Muscle of leg (tissue), 11 donors: ENCODE results near the gene TCF12. TPM values are rescaled to one million over a fixed set of nuclear protein-coding genes. Genes with fewer than 3 reads are reported as not detected.

Experiments
- DNase-seq: peaks from one replicate; pipeline ENCODE4 v3.0.0; 2013
- H3K27ac ChIP-seq: one replicate; pipeline ENCODE4 v1.5.1; 2013; ENCODE audit warnings: mild to moderate bottlenecking, low read length, control low read depth
- H3K27me3 ChIP-seq: one replicate; pipeline ENCODE4 v1.6.1; 2013; ENCODE audit warnings: low read length; ENCODE audit not compliant: control insufficient read depth, insufficient read depth
- H3K36me3 ChIP-seq: one replicate; pipeline ENCODE4 v1.6.1; 2013; ENCODE audit warnings: low read length; ENCODE audit not compliant: control insufficient read depth, insufficient read depth
- H3K4me1 ChIP-seq: one replicate; pipeline ENCODE4 v1.6.1; 2013; ENCODE audit warnings: low read length; ENCODE audit not compliant: control insufficient read depth, insufficient read depth
- H3K4me3 ChIP-seq: one replicate; pipeline ENCODE4 v1.5.1; 2013; ENCODE audit warnings: low read length, control low read depth
- H3K9me3 ChIP-seq: replicated peaks from 2 replicates; pipeline ENCODE4 v1.6.1; 2013; ENCODE audit warnings: low read depth, low read length; ENCODE audit not compliant: control insufficient read depth
- WGBS: methylation state at CpG from one replicate; pipeline ENCODE4 v1.1.5; 2013; ENCODE audit warnings: missing lambda C conversion rate; ENCODE audit not compliant: insufficient coverage; 5-methylcytosine and 5-hydroxymethylcytosine counted together
- polyA plus RNA-seq, 8 donors: library from polyadenylated mRNA; unstranded; fragments of 120-200 nt; gene quantifications; one replicate each; pipeline versions ENCODE4 v1.2.1 to v1.2.3, GENCODE V29; 2013; ENCODE audit warnings: inconsistent platforms in 1 of 8, low replicate concordance in 1 of 8; ENCODE audit not compliant: insufficient read length in 8 of 8, insufficient read depth in 1 of 8
- total RNA-seq: library from RNA; stranded (reverse); fragments of 120-200 nt; gene quantifications from one replicate; pipeline ENCODE4 v1.2.4, GENCODE V29; 2013

Gene TCF12
- total and polyA plus RNA-seq, 9 donors, result 79.1 to 147 (median 116) TPM

DNA sequence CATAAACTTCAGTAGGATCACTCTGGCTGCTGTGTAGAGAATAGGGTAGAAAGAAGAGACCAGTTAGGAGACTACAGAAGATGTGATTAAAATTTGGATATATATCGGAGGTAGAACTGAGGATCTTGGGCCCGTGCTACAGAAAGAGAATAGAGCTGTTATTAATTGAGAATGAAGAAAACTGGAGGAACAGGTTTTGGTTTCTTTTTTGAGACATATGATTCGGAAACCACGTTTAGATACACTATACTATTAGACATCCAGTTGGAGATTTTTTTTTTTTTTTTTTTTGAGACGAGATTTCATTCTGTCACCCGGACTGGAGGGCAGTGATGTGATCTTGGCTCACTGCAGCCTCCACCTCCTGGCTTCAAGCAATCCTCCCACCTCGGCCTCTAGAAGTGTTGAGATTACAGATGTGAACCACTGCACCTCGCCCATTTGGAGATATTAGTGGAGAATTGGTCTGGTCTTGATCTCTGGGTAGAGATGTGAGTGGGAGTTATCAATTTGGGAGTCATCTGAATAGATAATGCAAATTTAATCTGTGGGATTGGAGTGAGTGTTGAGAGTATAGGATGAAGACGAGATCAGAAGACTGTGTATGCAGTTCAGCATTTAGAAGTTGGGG is 50.9 kb downstream of the TCF12 start:
- Histone ChIP-seq H3K27me3 (no peaks in the 10 kb centered on the region), H3K9me3 (no peaks in the 10 kb centered on the region), H3K36me3 (no peaks in the 10 kb centered on the region), H3K4me1 (no peaks in the 10 kb centered on the region), H3K27ac (no peak overlapping the region), H3K4me3 (no peak overlapping the region)
- WGBS, result 100% methylated on average over 2 of the region's 9 CpGs
- no peak for DNase-seq

DNA sequence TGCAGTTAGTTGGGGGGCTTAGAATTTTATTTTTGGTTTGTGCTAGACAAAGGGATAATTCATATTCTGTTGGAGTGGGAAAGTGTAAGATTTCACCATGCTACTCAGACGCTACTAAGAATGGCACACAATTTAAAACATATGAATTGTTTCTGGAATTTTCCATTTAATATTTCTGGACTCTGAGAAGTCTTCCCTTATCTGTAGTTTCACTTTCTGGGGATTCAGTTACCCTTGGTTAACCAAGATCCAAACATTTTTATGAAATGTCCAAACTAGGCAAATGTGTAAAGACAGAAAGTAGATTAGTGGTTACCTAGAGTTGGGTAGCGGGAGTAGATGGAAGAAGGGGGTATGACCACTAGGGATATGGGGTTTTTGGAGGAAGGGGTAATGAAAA is 53.1 kb downstream of the TCF12 start:
- Histone ChIP-seq H3K4me1 (no peaks in the 10 kb centered on the region), H3K9me3 (no peaks in the 10 kb centered on the region), H3K27ac (no peak overlapping the region), H3K36me3 (no peaks in the 10 kb centered on the region), H3K27me3 (no peaks in the 10 kb centered on the region), H3K4me3 (no peak overlapping the region)
- DNase-seq, result no peak
- no CpG with 5 or more reads among the region's 2 CpGs for WGBS

DNA sequence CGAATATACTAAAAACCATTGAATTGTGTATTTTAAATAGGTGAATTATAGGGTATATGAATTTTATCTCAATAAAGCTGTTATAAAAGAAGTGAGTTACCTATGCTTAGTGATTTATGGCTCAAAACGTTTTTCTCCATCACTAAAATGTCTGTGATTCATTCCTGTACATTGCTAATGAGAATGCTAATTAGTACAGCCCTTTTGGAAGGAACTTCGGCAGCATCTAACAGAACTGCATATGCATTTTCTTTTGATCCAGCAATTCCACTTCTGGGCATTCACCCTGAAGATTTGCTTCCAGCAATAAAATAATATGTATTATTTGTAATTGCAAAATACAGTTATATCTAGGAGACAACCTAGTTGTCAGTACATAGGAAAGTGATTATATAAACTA is 53.6 kb downstream of the TCF12 start:
- no CpG with 5 or more reads among the region's 3 CpGs for WGBS
- no peaks in the 10 kb centered on the region for H3K27me3 ChIP-seq
- no peak overlapping the region for H3K27ac ChIP-seq
- no peak for DNase-seq
- no peak overlapping the region for H3K4me3 ChIP-seq
- H3K9me3 ChIP-seq, result no peaks in the 10 kb centered on the region
- H3K4me1 ChIP-seq, result no peaks in the 10 kb centered on the region
- no peaks in the 10 kb centered on the region for H3K36me3 ChIP-seq

DNA sequence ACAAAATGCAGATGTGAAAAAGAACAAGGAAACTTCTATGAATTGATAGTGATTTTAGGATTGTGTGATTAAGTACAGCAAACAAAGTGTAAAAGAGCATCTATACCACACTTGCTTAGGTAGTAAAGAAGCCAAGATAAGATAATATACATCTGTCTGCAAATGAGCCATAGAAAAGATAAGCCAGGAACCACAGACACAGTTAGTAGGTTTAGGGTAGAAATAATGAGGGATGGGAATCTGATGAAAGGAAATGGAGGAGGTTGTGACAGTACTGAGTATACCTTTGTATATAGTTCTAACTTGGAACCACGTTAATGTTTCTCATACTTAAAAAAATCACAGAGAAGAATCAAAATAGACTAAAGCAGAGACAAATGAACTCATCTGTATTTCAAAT is 54.0 kb downstream of the TCF12 start:
- no CpG with 5 or more reads among the region's 1 CpG for WGBS
- no peaks in the 10 kb centered on the region for H3K27me3 ChIP-seq
- no peak overlapping the region for H3K4me3 ChIP-seq
- H3K4me1 ChIP-seq, result no peaks in the 10 kb centered on the region
- H3K9me3 ChIP-seq, result no peaks in the 10 kb centered on the region
- no peak for DNase-seq
- no peaks in the 10 kb centered on the region for H3K36me3 ChIP-seq
- H3K27ac ChIP-seq, result no peak overlapping the region

DNA sequence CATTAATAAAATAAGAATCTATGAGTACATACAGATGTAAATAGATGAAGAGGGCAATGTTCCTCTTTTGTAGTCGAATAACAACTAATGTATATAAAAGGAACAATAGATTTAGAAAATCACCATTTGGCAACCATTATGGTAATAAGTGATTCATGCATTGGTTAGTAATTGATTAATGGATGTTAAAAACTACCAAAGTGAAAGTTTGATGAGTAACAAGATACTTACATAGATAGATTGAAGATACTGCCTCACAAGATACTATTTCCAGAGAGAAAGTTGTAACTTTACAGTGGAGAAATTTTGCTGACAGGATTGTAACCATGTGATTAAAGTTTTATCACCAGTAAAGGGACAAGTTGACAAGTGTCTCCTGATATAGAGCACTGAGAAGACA is 55.0 kb downstream of the TCF12 start:
- Histone ChIP-seq H3K4me1 (no peaks in the 10 kb centered on the region), H3K27me3 (no peaks in the 10 kb centered on the region), H3K27ac (no peak overlapping the region), H3K9me3 (no peaks in the 10 kb centered on the region), H3K36me3 (no peaks in the 10 kb centered on the region), H3K4me3 (no peak overlapping the region)
- no peak for DNase-seq
- WGBS, result no CpG with 5 or more reads among the region's 1 CpG

DNA sequence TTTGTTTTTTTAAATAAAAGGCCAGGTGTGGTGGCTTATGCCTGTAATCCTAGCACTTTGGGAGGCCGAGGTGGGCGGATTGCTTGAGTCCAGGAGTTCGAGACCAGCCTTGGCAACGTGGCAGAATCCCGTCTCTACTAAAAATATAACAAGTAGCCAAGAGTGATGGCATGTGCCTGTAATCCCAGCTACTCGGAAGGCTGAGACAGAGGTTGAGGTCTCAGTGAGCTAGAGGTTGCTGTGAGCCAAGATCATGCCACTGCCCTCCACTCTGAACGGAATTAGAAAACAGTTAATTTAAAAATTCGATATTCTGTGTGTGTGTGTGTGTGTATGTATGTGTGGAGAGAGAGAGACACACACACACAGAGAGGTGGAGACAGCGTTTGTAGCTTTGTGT is 58.8 kb downstream of the TCF12 start:
- Histone ChIP-seq H3K36me3 (no peaks in the 10 kb centered on the region), H3K4me3 (no peak overlapping the region), H3K27ac (no peak overlapping the region), H3K9me3 (no peaks in the 10 kb centered on the region), H3K4me1 (no peaks in the 10 kb centered on the region), H3K27me3 (no peaks in the 10 kb centered on the region)
- WGBS, result 83% methylated on average over 2 of the region's 9 CpGs
- no peak for DNase-seq

DNA sequence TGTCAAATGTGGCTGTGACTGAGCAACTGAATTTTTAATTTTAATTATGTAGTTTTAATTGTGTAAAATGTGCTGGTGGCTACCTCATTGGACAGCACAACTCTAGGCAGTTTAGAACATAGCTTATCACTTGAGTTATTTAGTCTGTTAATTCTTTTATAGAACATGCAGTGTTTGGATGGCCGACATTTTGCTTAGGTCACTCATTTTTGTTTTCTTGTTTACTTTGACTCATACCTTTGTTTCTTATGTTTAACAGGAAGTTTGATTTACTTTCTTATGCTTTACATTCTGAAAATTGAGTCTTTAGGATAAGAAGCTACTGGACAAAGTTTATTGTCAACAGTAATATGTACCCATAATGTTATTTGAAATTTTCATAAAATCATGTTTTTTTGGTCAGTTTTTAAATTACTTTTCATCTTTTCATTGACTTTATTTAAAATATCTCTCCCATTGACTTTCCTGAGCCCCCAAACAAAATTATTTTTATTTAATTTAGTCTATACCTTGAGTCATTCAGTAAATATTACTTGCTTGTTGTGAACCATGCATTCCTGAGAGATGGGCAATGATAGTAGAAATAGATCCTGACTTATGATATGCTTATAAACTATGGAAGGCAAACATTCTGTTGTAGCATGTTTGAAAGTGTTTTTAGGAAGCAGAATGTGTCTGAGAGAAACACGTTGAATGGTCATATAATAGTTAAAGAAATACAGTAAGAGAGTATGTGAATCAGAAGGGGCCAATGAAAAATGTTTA is 60.6 kb downstream of the TCF12 start:
- Histone ChIP-seq H3K9me3 (no peaks in the 10 kb centered on the region), H3K4me3 (no peak overlapping the region), H3K4me1 (no peaks in the 10 kb centered on the region), H3K36me3 (no peaks in the 10 kb centered on the region), H3K27me3 (no peaks in the 10 kb centered on the region), H3K27ac (no peak overlapping the region)
- no peak for DNase-seq
- no CpG with 5 or more reads among the region's 2 CpGs for WGBS

DNA sequence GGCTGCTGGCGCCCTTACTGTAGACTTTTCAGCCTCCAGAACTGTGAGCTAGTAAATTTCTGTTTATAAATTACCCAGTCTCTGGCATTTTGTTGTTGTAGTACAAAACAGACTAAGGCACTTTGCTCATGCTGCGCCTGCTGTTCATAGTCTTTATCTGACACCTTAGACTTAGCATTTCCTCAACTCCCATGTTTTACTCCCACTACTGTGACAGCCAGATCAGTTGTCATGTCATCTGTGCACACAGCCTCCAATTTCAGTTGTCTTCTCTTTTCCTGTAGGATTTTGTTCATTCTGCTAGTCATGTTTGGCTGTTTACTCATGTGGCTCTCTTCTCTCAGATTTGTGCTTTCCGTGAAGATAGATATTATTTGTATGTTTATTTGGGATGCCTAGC is 62.0 kb downstream of the TCF12 start:
- Histone ChIP-seq H3K9me3 (no peaks in the 10 kb centered on the region), H3K36me3 (no peaks in the 10 kb centered on the region), H3K4me1 (no peaks in the 10 kb centered on the region), H3K27me3 (no peaks in the 10 kb centered on the region), H3K4me3 (no peak overlapping the region), H3K27ac (no peak overlapping the region)
- DNase-seq, result no peak
- 100% methylated on average over 1 of the region's 3 CpGs for WGBS

DNA sequence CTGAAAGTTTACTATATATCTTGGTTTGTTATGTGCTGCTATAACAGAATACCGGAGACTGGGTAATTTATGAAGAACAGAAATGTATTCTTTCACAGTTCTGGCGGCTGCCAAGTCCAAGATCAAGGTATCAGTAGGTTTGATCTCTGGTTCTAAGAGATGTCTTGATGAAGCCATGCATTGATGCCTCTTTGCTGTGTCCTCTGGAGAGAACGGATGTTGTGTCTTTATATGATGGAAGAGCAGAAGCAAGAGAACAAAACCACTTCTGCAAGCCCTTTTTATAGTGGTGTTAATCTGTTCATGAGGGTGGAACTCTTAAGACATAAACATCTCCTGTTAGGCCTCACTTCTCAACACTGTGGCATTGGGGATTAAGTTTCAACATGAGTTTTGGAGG is 62.7 kb downstream of the TCF12 start:
- H3K36me3 ChIP-seq, result no peaks in the 10 kb centered on the region
- no peak overlapping the region for H3K27ac ChIP-seq
- H3K27me3 ChIP-seq, result no peaks in the 10 kb centered on the region
- 89% methylated on average over 1 of the region's 3 CpGs for WGBS
- no peaks in the 10 kb centered on the region for H3K4me1 ChIP-seq
- no peaks in the 10 kb centered on the region for H3K9me3 ChIP-seq
- no peak for DNase-seq
- no peak overlapping the region for H3K4me3 ChIP-seq

DNA sequence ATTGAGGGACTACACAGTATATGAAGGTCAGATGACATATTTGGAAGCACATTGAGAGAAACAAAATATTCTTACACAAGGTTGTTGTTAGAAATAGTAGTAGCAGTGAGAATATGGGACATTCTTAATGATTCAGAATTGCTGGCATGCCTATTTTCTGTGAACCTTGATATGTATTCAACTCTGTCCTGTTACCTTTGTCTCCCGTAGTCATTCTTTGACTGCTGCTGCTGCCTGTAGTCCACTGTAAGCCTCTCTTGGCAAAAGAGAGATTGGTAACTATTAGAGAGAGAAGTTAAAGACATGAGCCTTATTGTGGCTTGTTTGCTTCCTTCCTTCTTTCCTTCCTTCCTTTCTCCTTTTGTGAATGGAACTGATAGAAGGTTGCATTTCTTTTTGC is 64.5 kb downstream of the TCF12 start:
- no CpG with 5 or more reads among the region's 1 CpG for WGBS
- Histone ChIP-seq H3K4me1 (no peaks in the 10 kb centered on the region), H3K36me3 (no peaks in the 10 kb centered on the region), H3K27ac (no peak overlapping the region), H3K4me3 (no peak overlapping the region), H3K9me3 (no peaks in the 10 kb centered on the region), H3K27me3 (no peaks in the 10 kb centered on the region)
- DNase-seq, result no peak
